Measurements from ENCODE around the gene VPS37B.

The VPS37B gene

DNA sequence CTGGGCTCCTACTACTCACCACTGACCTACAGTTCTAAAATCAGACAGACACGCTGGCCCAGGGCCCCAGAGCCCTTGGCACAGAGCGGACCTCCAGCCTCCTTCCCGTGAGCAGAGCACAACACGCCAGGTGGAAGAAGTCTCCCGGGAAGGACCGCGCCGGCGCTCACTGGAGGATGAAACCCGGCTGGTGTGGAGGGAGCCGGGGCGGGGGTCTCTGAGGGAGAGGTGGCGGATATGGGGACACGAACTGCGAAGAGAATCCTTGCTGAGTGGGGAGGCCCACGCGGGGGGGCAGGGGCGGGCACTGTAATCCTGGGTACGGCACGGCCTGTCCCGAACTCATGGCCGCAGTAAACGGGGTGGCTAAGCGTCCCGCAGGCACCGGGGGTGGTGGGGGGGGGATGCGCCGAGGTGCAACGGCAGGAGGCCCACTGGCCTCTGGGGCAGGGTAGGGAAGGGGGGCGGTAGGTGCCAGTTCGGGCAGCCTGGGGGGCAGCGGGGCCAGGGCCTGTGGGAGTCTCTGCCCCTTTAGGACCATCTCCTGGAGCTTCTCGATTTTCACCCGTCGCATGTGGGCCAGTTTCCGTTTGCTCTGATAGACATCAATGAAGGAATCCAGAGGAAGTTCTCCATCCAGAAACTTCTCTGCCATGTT lies 28.8 kb downstream of the VPS37B start (continued):
- no peak for TF ChIP-seq ZNF2 (tag by site-specific recombination; IDR thresholded peaks at IDR 0.05)
- TF ChIP-seq ZEB2 (tag by site-specific recombination; IDR thresholded peaks at IDR 0.05), result no peak
- no peak for TF ChIP-seq ZNF776 (tag by site-specific recombination; IDR thresholded peaks at IDR 0.05; ENCODE audit: borderline replicate concordance)
- no peak for TF ChIP-seq PRDM2 (tag by site-specific recombination; IDR thresholded peaks at IDR 0.05; ENCODE audit: borderline replicate concordance)

GRCh38 chr12:122866379-122866778 lies 29.5 kb downstream of the VPS37B start:
- H3K27ac ChIP-seq (ENCODE audit: extremely low read depth, low read depth, low read length), result no peak overlapping the region
- no peak overlapping the region for H3K4me3 ChIP-seq (ENCODE audit: low read depth, low read length)
- POLR2A ChIA-PET, result no interaction called here
- TF ChIP-seq ZNF555 (tag by site-specific recombination; conservative IDR thresholded peaks at IDR 0.05) (no peak), SCRT1 (tag by site-specific recombination; IDR thresholded peaks at IDR 0.05; ENCODE audit: borderline replicate concordance) (peak; percentile 31; the same call in 1 of the 2 replicates), ZNF626 (tag by site-specific recombination; IDR thresholded peaks at IDR 0.05) (no peak), ZNF580 (tag by site-specific recombination; IDR thresholded peaks at IDR 0.05) (no peak), ZNF571 (tag by site-specific recombination; IDR thresholded peaks at IDR 0.05) (no peak), SCRT2 (tag by site-specific recombination; IDR thresholded peaks at IDR 0.05) (peak; percentile 69), ZNF529 (tag by site-specific recombination; IDR thresholded peaks at IDR 0.05; ENCODE audit: insufficient replicate concordance) (no peak), ZNF184 (tag by site-specific recombination; IDR thresholded peaks at IDR 0.05) (no peak), ZNF10 (tag by site-specific recombination; IDR thresholded peaks at IDR 0.05) (no peak)
- TF ChIP-seq, protein P1, sequence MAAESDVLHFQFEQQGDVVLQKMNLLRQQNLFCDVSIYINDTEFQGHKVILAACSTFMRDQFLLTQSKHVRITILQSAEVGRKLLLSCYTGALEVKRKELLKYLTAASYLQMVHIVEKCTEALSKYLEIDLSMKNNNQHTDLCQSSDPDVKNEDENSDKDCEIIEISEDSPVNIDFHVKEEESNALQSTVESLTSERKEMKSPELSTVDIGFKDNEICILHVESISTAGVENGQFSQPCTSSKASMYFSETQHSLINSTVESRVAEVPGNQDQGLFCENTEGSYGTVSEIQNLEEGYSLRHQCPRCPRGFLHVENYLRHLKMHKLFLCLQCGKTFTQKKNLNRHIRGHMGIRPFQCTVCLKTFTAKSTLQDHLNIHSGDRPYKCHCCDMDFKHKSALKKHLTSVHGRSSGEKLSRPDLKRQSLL (tag by site-specific recombination; IDR thresholded peaks at IDR 0.05), result no peak
- TF ChIP-seq, protein P2, sequence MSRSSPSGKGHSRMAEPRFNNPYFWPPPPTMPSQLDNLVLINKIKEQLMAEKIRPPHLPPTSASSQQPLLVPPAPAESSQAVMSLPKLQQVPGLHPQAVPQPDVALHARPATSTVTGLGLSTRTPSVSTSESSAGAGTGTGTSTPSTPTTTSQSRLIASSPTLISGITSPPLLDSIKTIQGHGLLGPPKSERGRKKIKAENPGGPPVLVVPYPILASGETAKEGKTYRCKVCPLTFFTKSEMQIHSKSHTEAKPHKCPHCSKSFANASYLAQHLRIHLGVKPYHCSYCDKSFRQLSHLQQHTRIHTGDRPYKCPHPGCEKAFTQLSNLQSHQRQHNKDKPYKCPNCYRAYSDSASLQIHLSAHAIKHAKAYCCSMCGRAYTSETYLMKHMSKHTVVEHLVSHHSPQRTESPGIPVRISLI (tag by site-specific recombination; IDR thresholded peaks at IDR 0.05), result no peak
- peaks cover 1% of the 10 kb centered on the region for H3K4me1 ChIP-seq (ENCODE audit: control insufficient read depth, insufficient read depth, low read length)
- CTCF ChIA-PET, result interaction anchor here (0.7 kb wide), 1 partner anchor 783 kb away, joined by 4 read pairs; no protein-coding TSS in a partner anchor
- no peaks in the 10 kb centered on the region for H3K9me3 ChIP-seq (ENCODE audit: control insufficient read depth, insufficient read depth, low read depth, low read length)
- peaks cover 0 to 69% of the 10 kb centered on the region in 2 experiments; a peak in 2 of 3 replicates for H3K36me3 ChIP-seq (ENCODE audit: control insufficient read depth in 2 of 2, insufficient read depth in 1 of 2, low read length in 2 of 2)

Measured in HEK293 (cell line).